ENCODE measurements around the gene ATXN1. TPM values are rescaled to one million over a fixed set of nuclear protein-coding genes. Genes with fewer than 3 reads are reported as not detected.
"Not testable (repeated sequence)": the region's sequence is repeated elsewhere in the genome, so short reads cannot be mapped to it uniquely, and the experiment has no call there.

The ATXN1 gene
- total RNA-seq, 1 donor from 2014 or later = 59.8 TPM

DNA sequence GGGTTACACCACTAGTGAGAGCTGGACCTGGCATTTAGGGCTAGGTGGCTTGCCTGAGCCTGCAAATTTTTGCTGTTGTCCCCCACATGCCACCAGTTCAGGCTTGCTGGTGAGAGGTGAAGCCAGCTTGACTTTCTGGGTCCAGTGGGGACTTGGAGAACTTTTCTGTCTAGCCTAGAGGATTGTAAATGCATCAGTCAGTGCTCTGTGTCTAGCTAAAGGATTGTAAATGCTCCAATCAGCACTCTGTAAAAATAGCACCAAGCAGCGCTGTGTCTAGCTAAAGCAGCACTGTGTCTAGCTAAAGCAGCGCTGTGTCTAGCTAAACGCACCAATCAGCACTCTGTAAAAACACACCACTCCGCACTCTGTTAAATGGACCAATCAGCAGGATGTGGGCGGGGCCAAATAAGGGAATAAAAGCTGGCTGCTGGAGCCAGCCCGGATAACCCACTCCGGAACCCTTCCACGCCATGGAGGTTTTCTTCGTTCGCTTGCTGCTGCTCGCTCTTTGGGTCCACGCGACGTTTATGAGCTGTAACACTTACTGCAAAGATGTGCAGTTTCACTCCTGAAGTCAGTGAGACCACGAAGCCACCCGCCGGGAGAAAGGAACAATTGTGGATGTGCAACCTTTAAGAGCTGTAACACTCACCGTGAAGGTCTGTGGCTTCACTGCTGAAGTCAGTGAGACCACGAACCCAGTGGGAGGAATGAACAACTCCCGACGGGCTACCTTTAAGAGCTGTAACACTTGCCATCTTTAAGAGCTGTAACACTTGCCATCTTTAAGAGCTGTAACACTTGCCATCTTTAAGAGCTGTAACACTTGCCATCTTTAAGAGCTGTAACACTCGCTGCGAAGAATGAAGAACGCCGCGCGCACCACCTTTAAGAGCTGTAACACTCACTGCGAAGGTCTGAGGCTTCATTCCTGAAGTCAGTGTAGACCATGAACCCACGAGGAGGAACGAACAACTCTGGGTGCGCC, 495.6 kb downstream of the ATXN1 start:
- intact Hi-C loops (cut with micrococcal nuclease) = no loop called here
- CTCF ChIA-PET = interaction anchor here (0.6 kb wide), 1 partner anchor 558 kb away, joined by 3 read pairs; no protein-coding TSS in a partner anchor
- no peak for ATAC-seq (ENCODE audit: low read depth)

DNA sequence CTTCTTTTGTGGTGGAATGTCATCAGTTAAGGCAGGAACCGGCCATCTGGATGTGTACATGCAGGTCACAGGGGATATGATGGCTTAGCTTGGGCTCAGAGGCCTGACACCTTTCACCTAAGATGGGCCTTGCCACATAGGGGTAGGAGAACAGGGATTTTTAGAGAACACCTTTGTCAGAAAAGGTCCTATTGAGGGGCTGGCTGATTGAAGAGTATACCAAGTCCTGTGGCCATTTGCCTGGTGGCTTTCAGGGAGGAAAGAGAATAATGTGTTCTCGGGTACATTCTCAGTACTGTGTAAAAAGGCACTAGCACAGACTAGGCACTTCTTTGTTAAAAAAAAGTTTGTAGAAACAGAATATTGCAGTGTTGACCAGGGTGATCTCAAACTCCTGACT, 496.5 kb downstream of the ATXN1 start:
- CTCF ChIA-PET = no interaction called here
- H3K36me3 Mint-ChIP-seq (ENCODE audit: low read depth) = no peaks in the 10 kb centered on the region
- POLR2A ChIA-PET = no interaction called here
- ATAC-seq (ENCODE audit: low read depth) = no peak
- no peak for DNase-seq
- no peak overlapping the region for H3K27ac Mint-ChIP-seq
- H3K4me3 Mint-ChIP-seq = no peak overlapping the region
- intact Hi-C loops (cut with micrococcal nuclease) = no loop called here
- H3K9me3 Mint-ChIP-seq = no peaks in the 10 kb centered on the region
- H3K27me3 Mint-ChIP-seq = no peaks in the 10 kb centered on the region
- H3K4me1 Mint-ChIP-seq = no peaks in the 10 kb centered on the region
- TF ChIP-seq, protein P1, sequence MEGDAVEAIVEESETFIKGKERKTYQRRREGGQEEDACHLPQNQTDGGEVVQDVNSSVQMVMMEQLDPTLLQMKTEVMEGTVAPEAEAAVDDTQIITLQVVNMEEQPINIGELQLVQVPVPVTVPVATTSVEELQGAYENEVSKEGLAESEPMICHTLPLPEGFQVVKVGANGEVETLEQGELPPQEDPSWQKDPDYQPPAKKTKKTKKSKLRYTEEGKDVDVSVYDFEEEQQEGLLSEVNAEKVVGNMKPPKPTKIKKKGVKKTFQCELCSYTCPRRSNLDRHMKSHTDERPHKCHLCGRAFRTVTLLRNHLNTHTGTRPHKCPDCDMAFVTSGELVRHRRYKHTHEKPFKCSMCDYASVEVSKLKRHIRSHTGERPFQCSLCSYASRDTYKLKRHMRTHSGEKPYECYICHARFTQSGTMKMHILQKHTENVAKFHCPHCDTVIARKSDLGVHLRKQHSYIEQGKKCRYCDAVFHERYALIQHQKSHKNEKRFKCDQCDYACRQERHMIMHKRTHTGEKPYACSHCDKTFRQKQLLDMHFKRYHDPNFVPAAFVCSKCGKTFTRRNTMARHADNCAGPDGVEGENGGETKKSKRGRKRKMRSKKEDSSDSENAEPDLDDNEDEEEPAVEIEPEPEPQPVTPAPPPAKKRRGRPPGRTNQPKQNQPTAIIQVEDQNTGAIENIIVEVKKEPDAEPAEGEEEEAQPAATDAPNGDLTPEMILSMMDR (IDR thresholded peaks at IDR 0.05) = no peak

More for the DNA sequence above, 495.6 kb downstream of the ATXN1 start:
- Mint-ChIP-seq H3K27ac (no peak overlapping the region), H3K4me1 (no peaks in the 10 kb centered on the region), H3K36me3 (ENCODE audit: low read depth) (no peaks in the 10 kb centered on the region), H3K4me3 (no peak overlapping the region), H3K27me3 (no peaks in the 10 kb centered on the region), H3K9me3 (no peaks in the 10 kb centered on the region)
- POLR2A ChIA-PET = no interaction called here
- TF ChIP-seq, protein P1 (IDR thresholded peaks at IDR 0.05) = no peak
- DNase-seq = no peak

DNA sequence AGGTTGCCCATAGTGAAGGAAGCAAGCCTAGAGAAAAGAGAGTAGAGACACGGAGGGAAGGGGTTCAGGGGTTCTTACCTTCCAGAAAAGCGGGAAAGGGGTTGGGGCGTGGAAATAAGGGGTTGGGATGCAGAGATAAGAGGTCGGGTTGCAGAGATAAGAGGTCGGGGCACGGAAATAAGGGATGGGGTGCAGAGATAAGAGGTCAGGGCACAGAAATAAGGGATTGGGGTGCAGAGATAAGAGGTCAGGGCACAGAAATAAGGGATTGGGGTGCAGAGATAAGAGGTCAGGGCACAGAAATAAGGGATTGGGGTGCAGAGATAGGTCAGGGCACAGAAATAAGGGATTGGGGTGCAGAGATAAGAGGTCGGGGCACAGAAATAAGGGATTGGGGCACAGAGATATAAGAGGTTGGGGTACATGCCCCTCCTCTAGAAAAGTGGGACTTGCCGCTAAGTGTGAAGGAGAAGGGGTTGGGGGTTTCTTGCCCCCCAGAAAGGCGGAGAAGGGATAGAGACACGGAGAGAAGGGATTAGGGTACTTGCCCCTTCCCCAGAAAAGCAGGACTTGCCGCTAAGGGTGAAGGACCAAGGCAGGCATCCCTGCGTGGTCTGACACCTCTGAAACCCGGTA, 497.7 kb downstream of the ATXN1 start:
- H3K4me1 Mint-ChIP-seq; CTCF ChIA-PET; POLR2A ChIA-PET; H3K4me3 Mint-ChIP-seq; intact Hi-C loops (cut with micrococcal nuclease); H3K27me3 Mint-ChIP-seq; DNase-seq; ATAC-seq (ENCODE audit: low read depth); H3K36me3 Mint-ChIP-seq (ENCODE audit: low read depth); H3K27ac Mint-ChIP-seq; H3K9me3 Mint-ChIP-seq: not testable (repeated sequence)

DNA sequence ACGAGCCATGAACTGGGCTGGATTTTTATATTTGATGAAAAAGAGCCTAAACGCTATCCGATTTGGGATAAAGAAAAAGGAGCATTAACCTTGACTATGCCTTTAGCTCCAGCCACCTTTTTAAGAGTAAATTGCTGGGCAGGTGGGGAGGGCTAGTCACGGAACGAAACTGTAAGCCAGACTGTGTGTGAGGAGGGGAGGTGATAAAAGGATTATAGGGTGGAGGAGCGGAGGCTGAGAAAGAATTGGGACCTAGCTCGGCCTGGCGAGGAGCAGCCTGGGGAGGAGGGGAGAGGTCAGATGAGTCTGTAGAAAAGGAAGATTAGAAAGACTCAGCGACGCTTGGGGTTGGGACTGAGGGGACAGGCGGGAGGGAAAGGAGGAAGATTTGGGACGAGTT, 498.5 kb downstream of the ATXN1 start:
- not testable (repeated sequence) for H3K4me1 Mint-ChIP-seq, H3K4me3 Mint-ChIP-seq, H3K27me3 Mint-ChIP-seq

DNA sequence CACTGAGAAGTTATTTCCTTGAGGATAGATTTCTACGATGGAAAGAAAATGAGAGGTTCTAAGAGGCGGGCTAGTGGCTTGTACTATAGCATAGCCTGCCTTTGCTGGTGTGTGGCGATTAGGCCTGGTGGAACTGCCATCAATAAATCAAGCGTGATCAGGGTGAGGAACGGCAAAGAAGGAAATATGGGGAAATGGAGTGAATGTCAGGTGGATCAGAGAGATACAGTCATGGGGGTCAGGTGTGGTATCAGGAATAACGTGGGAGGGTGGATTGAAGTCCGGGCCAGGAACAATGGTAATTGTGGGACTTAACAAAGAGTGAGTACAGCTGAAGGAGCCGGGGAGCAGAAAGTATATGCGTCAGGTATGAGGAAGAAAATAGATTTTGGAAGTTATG, 500.7 kb downstream of the ATXN1 start:
- intact Hi-C loops (cut with micrococcal nuclease); ATAC-seq (ENCODE audit: low read depth); POLR2A ChIA-PET; H3K27me3 Mint-ChIP-seq; H3K27ac Mint-ChIP-seq; H3K36me3 Mint-ChIP-seq (ENCODE audit: low read depth); CTCF ChIA-PET; H3K9me3 Mint-ChIP-seq; DNase-seq; H3K4me1 Mint-ChIP-seq; H3K4me3 Mint-ChIP-seq: not testable (repeated sequence)

More for the DNA sequence above, 498.5 kb downstream of the ATXN1 start:
- CTCF ChIA-PET; POLR2A ChIA-PET; H3K9me3 Mint-ChIP-seq; H3K36me3 Mint-ChIP-seq (ENCODE audit: low read depth); DNase-seq; ATAC-seq (ENCODE audit: low read depth); H3K27ac Mint-ChIP-seq; intact Hi-C loops (cut with micrococcal nuclease): not testable (repeated sequence)

DNA sequence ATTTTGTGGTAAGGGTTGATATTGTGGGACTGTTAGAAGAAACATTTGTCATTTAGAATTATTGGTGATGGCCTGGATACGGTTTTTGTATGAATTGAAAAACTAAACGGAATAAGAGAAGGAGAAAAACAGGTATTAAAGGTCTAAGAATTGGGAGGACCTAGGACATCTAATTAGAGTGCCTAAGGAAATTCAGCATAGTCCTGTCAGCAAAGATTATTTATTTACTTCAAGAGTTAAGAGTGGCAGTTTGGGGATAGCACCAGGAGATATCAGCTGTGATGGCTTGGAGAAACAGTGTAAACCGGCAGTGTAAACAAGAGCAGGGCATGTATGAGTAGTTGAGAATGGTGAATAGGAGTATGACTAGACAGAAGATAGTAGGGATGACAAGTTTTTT, 501.7 kb downstream of the ATXN1 start:
- CTCF ChIA-PET; ATAC-seq (ENCODE audit: low read depth); H3K4me1 Mint-ChIP-seq; H3K4me3 Mint-ChIP-seq; H3K36me3 Mint-ChIP-seq (ENCODE audit: low read depth); POLR2A ChIA-PET; H3K27ac Mint-ChIP-seq; H3K27me3 Mint-ChIP-seq; intact Hi-C loops (cut with micrococcal nuclease); DNase-seq; H3K9me3 Mint-ChIP-seq: not testable (repeated sequence)

DNA sequence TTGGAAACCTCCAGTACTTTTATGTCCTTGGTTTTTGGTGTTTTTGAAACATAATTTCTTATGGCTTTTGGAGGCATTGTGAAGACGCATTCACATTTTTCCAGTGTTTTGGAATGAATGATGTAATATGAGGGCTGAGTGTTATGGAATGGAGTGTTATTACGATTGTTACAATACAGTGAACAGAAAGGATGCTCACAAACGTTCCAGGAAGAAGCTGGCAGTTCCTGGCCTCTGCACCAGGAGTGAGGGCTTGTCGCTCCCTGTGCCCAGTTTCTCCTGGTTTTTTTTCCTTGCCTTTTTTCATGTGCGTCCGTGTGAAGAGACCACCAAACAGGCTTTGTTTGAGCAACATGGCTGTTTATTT, 502.6 kb downstream of the ATXN1 start:
- H3K4me1 Mint-ChIP-seq = no peaks in the 10 kb centered on the region
- no peaks in the 10 kb centered on the region for H3K36me3 Mint-ChIP-seq (ENCODE audit: low read depth)
- H3K9me3 Mint-ChIP-seq = peaks cover 2% of the 10 kb centered on the region
- intact Hi-C loops (cut with micrococcal nuclease) = no loop called here
- H3K4me3 Mint-ChIP-seq = no peak overlapping the region
- ATAC-seq (ENCODE audit: low read depth) (no peak), DNase-seq (no peak)
- CTCF ChIA-PET = no interaction called here
- no peak overlapping the region for H3K27ac Mint-ChIP-seq
- POLR2A ChIA-PET = no interaction called here
- H3K27me3 Mint-ChIP-seq = peaks cover 8% of the 10 kb centered on the region
- TF ChIP-seq, protein P1 (IDR thresholded peaks at IDR 0.05) = no peak

All from activated B cell treated with CpG ODN at 0.5 μM for 24 hours (primary cell).